GM12864 (cell line): ENCODE data around the gene NACA2.

Source experiments
- DNase-seq: peaks from one replicate; pipeline ENCODE4 v3.0.0-alpha.2; 2011; ENCODE audit warnings: low read depth
- H3K4me3 ChIP-seq: 2 replicates; pipeline ENCODE4 v1.5.1; 2011; ENCODE audit warnings: mild to moderate bottlenecking, low read depth, low read length, control low read depth
- CTCF ChIP-seq: IDR thresholded peaks from 2 replicates; pipeline ENCODE4 v1.5.1; 2011; ENCODE audit warnings: low read depth, mild to moderate bottlenecking, moderate library complexity, low read length, control low read depth, inconsistent platforms; ENCODE audit errors: missing control alignments

Gene NACA2

DNA sequence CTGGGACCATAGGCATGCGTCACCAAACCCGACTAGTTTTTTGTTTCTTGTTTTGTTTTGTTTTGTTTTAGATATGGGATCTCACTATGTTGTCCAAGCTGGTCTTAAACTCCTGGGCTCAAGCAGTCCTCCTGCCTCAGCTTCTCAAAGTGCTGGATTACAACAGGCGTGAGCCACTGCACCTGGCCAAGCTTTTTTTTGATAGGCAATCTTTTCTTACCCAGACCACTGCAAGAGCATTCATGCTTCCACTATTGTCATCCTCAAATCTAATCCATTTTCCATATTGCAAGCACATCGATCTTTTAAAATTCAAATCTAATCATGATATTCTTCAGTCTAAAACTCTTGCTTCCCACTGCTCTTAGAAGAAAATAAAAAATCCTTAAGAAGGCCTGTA, 10.3 kb upstream of the NACA2 start:
- TF ChIP-seq CTCF: no peak
- H3K4me3 ChIP-seq: no peak overlapping the region
- DNase-seq: no peak

- no peak for TF ChIP-seq CTCF
Measured at GRCh38 chr17:61600621-61601020, 9.6 kb upstream of the NACA2 start.

GRCh38 chr17:61599608-61600007, 8.6 kb upstream of the NACA2 start:
- TF ChIP-seq CTCF: no peak
- H3K4me3 ChIP-seq: no peak overlapping the region
- no peak for DNase-seq

More at GRCh38 chr17:61600621-61601020, 9.6 kb upstream of the NACA2 start:
- DNase-seq: no peak
- no peak overlapping the region for H3K4me3 ChIP-seq

- TF ChIP-seq CTCF: no peak
- DNase-seq: no peak
- H3K4me3 ChIP-seq: no peak overlapping the region
Measured at GRCh38 chr17:61598014-61598413, 7.0 kb upstream of the NACA2 start.

DNA sequence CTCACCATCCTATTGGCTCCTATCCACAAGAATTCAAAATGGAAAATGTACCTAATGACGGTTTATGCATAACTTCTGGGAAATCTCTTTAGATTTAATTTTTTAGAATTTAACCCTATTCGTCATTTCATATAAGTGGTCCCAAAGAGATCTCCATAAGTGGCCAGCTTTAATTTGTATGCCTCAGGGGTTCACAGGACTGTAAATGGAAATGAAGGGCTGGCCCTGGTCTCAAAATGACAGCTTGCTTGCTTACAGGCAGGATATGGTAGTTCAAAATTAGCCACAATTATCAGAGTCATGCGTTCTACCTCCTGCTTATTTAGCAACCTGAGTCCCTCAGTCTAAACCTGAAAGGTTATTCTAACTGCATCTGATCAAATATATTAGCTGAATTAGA, 6.6 kb upstream of the NACA2 start:
- no peak overlapping the region for H3K4me3 ChIP-seq
- no peak for TF ChIP-seq CTCF
- no peak for DNase-seq

DNA sequence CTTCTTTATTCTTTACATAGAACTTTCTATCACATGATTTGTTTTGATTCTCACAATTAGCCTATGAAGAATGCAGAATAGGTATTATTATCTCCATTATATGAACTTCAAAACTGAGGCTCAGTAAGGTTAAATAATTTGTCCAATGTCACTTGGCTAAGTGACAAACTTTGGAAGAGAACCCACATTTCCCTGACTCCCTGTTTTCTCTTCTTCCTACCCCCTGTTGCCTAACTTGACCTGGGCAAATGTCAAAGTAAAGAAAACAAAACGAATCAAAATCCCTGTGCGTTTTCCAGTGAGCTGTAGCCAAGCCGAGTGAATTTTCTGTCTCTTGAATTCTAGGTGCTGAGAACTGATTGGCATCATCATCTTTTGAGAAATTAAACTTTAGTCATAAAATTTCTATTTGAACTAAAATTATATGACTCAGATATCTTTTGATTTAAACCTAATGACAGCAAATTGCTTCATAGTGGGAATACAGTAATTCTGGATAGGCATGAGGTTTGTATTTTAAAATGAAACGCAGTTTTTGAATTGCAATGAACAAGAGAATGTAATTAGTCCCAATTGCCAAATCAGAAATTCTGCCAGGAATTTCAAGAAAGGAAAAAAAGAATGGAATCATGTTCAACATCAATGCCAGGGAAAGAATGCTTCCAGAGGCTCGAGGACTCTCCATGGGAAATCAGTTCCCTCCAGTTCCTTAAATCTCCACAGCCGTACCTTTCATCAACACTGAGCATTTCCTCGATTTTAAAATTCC, 4.6 kb upstream of the NACA2 start:
- TF ChIP-seq CTCF: no peak
- no peak for DNase-seq
- H3K4me3 ChIP-seq: no peak overlapping the region

DNA sequence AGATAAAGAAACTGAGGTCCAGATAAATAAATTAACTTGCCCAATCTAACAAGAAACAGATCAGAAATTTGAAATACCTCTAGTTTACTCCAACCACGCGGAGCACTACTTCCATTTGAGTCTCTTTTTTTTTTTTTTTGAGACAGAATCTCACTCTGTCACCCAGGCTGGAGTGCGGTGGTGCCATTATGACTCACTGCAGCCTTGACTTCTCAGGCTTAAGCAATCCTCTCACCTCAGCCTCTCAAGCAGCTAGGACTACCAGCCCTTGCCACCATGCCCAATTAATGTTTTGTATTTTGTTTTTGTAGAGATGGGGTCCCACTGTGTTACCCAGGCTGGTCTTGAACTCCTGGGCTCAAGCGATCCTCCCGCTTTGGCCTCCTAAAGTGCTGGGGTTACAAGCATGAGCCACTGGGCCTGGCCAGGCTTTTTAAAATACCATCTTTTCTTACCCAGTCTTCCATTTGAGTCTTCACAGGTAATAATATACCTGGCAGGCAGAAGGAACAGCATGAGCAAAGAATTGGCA, 3.3 kb upstream of the NACA2 start:
- TF ChIP-seq CTCF: no peak

More for the DNA sequence above, 3.3 kb upstream of the NACA2 start:
- DNase-seq: no peak
- no peak overlapping the region for H3K4me3 ChIP-seq
